ENCODE data around the gene GPAT3.
"Not testable (repeated sequence)": the region's sequence is repeated elsewhere in the genome, so short reads cannot be mapped to it uniquely, and the experiment has no call there.

Gene GPAT3

GRCh38 chr4:83509156-83509585 is 26.7 kb upstream of the GPAT3 start:
- not testable (repeated sequence) for H3K27ac ChIP-seq (ENCODE audit: low read depth, low read length); H3K36me3 ChIP-seq (ENCODE audit: insufficient read depth, low read length); H3K27me3 ChIP-seq (ENCODE audit: insufficient read depth, low read length); H3K4me3 ChIP-seq (ENCODE audit: low read depth, low read length); H3K4me1 ChIP-seq (ENCODE audit: control insufficient read depth, insufficient read depth, low read length, unreplicated experiment); H3K79me2 ChIP-seq (ENCODE audit: control insufficient read depth, insufficient read depth, low read length, unreplicated experiment)
- peak overlapping the region; percentile 92 for H2AFZ ChIP-seq (ENCODE audit: low read length, unreplicated experiment)

- no peak overlapping the region for H3K4me3 ChIP-seq (ENCODE audit: low read depth, low read length)
- H3K27me3 ChIP-seq (ENCODE audit: insufficient read depth, low read length) = no peaks in the 10 kb centered on the region
- no peaks in the 10 kb centered on the region for H3K79me2 ChIP-seq (ENCODE audit: control insufficient read depth, insufficient read depth, low read length, unreplicated experiment)
- no peak overlapping the region for H3K27ac ChIP-seq (ENCODE audit: low read depth, low read length)
- H3K4me1 ChIP-seq (ENCODE audit: control insufficient read depth, insufficient read depth, low read length, unreplicated experiment) = no peaks in the 10 kb centered on the region
- H2AFZ ChIP-seq (ENCODE audit: low read length, unreplicated experiment) = no peak overlapping the region
- no peaks in the 10 kb centered on the region for H3K36me3 ChIP-seq (ENCODE audit: insufficient read depth, low read length)
Observed at GRCh38 chr4:83510442-83510841, 25.5 kb upstream of the GPAT3 start.

GRCh38 chr4:83516042-83516772 is 19.7 kb upstream of the GPAT3 start:
- H3K27ac ChIP-seq (ENCODE audit: low read depth, low read length) = no peak overlapping the region
- no peaks in the 10 kb centered on the region for H3K27me3 ChIP-seq (ENCODE audit: insufficient read depth, low read length)
- H3K4me3 ChIP-seq (ENCODE audit: low read depth, low read length) = no peak overlapping the region
- no peaks in the 10 kb centered on the region for H3K79me2 ChIP-seq (ENCODE audit: control insufficient read depth, insufficient read depth, low read length, unreplicated experiment)
- H2AFZ ChIP-seq (ENCODE audit: low read length, unreplicated experiment) = no peak overlapping the region
- no peaks in the 10 kb centered on the region for H3K4me1 ChIP-seq (ENCODE audit: control insufficient read depth, insufficient read depth, low read length, unreplicated experiment)
- no peaks in the 10 kb centered on the region for H3K36me3 ChIP-seq (ENCODE audit: insufficient read depth, low read length)

DNA sequence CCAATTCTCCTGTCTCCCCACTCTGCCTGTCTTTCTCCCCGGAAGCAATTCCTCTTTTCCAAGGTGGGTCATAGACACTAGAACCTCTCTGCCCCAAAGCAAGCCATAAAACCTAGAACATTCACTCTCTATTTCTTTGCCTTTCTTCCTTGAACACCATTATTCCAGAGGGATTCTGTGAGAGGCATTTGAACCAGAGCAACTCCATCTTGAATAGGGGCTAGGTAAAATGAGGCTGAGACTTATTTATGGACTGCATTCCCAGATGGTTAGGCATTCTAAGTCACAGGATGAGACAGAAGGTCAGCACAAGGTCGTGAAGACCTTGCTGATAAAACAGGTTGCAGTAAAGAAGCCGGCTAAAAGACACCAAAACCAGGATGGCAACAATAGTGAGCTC is 13.7 kb upstream of the GPAT3 start:
- Histone ChIP-seq H3K4me1 (ENCODE audit: control insufficient read depth, insufficient read depth, low read length, unreplicated experiment) (no peaks in the 10 kb centered on the region), H3K4me3 (ENCODE audit: low read depth, low read length) (no peak overlapping the region), H3K79me2 (ENCODE audit: control insufficient read depth, insufficient read depth, low read length, unreplicated experiment) (no peaks in the 10 kb centered on the region), H3K27ac (ENCODE audit: low read depth, low read length) (no peak overlapping the region), H3K36me3 (ENCODE audit: insufficient read depth, low read length) (no peaks in the 10 kb centered on the region), H2AFZ (ENCODE audit: low read length, unreplicated experiment) (no peak overlapping the region), H3K27me3 (ENCODE audit: insufficient read depth, low read length) (no peaks in the 10 kb centered on the region; the same call in 1 of the 2 replicates)

GRCh38 chr4:83527671-83528070 is 8.2 kb upstream of the GPAT3 start:
- H3K79me2 ChIP-seq (ENCODE audit: control insufficient read depth, insufficient read depth, low read length, unreplicated experiment) = no peaks in the 10 kb centered on the region
- no peaks in the 10 kb centered on the region for H3K36me3 ChIP-seq (ENCODE audit: insufficient read depth, low read length)
- H3K27ac ChIP-seq (ENCODE audit: low read depth, low read length) = no peak overlapping the region
- peaks cover 13% of the 10 kb centered on the region for H3K27me3 ChIP-seq (ENCODE audit: insufficient read depth, low read length)
- H3K4me3 ChIP-seq (ENCODE audit: low read depth, low read length) = no peak overlapping the region
- H3K4me1 ChIP-seq (ENCODE audit: control insufficient read depth, insufficient read depth, low read length, unreplicated experiment) = no peaks in the 10 kb centered on the region
- H2AFZ ChIP-seq (ENCODE audit: low read length, unreplicated experiment) = no peak overlapping the region

DNA sequence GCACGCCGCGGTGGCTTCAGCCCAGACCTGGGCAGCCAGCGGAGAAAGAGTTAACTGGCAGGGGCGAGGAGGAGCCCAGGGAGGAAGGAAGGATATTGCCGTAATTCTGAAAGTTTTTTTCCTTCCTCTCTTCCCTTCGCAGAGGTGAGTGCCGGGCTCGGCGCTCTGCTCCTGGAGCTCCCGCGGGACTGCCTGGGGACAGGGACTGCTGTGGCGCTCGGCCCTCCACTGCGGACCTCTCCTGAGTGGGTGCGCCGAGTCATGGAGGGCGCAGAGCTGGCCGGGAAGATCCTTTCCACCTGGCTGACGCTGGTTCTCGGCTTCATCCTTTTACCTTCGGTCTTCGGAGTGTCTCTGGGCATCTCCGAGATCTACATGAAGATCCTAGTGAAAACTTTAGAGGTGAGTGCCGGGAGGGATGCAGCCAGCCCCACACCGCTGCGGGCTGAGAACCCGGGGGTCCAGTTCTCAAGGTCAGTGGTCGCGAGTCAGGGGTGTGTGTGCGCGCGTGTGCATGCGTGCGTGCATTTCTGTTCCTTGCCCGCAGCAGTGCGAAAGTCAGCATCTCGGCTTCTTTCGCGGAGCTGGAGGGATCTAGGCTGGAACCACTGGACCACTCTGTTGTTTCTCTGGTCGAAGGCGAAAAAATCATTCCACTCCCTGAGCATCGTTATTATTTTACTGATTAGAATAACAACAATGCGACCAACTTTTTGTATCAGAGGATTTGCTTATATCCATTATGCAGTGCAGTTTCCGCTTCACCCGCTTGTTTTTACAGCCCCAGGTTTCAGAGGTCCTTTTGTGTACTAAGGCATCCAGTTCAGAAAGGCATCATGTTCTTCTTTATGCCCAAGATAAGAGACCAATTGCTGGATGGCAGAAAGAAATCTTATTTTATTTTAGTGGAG is 709 bp downstream of the GPAT3 start:
- peaks cover 17% of the 10 kb centered on the region for H3K4me1 ChIP-seq (ENCODE audit: control insufficient read depth, insufficient read depth, low read length, unreplicated experiment)
- H3K36me3 ChIP-seq (ENCODE audit: insufficient read depth, low read length) = no peaks in the 10 kb centered on the region
- H3K27ac ChIP-seq (ENCODE audit: low read depth, low read length) = no peak overlapping the region
- peaks cover 17% of the 10 kb centered on the region for H3K27me3 ChIP-seq (ENCODE audit: insufficient read depth, low read length)
- peak overlapping the region; percentile 87 for H3K4me3 ChIP-seq (ENCODE audit: low read depth, low read length)
- H3K79me2 ChIP-seq (ENCODE audit: control insufficient read depth, insufficient read depth, low read length, unreplicated experiment) = peaks cover 4% of the 10 kb centered on the region
- H2AFZ ChIP-seq (ENCODE audit: low read length, unreplicated experiment) = peak overlapping the region; percentile 96

DNA sequence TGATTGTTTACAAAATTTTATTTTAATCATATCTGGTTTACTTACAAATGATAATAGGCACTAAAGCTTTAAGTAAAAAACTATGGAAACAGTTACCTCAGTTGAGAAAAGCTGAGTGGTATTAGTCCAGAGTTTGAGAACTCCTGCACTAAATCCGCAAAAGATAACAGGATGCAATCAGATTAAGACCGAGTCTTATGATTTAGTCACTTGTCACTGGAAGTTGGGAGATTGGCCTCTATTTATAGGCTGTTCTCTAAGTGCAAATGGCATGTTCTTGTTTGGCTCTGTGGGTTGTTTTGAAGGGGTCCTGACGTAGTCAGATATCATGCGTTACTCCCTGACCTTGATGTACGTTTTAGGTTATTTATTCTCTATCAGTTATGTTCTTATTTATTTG is 6.3 kb downstream of the GPAT3 start:
- peaks cover 16% of the 10 kb centered on the region for H3K4me1 ChIP-seq (ENCODE audit: control insufficient read depth, insufficient read depth, low read length, unreplicated experiment)
- no peak overlapping the region for H3K4me3 ChIP-seq (ENCODE audit: low read depth, low read length)
- H3K27me3 ChIP-seq (ENCODE audit: insufficient read depth, low read length) = no peaks in the 10 kb centered on the region
- no peaks in the 10 kb centered on the region for H3K79me2 ChIP-seq (ENCODE audit: control insufficient read depth, insufficient read depth, low read length, unreplicated experiment)
- no peak overlapping the region for H3K27ac ChIP-seq (ENCODE audit: low read depth, low read length)
- no peaks in the 10 kb centered on the region for H3K36me3 ChIP-seq (ENCODE audit: insufficient read depth, low read length)
- no peak overlapping the region for H2AFZ ChIP-seq (ENCODE audit: low read length, unreplicated experiment)

DNA sequence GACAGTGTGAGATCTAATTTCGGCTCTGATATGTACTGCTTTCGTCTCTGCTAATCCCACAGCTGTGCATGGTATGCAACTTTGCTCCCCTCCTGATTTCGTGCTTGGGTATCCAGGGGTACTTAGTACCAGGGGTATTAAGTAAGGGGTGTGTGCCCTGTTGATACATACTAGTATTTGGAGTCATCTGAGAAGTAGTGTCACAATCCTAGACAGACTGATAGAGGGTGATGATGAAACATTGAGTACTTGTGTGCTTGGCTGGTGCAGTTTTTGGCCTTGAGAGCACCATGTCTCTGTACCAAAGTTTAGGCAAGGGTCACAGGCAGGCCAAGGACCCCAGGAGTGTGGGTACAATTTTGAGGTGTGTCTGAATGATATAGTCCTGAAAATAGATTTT is 10.9 kb downstream of the GPAT3 start:
- no peak overlapping the region for H3K4me3 ChIP-seq (ENCODE audit: low read depth, low read length)
- H3K79me2 ChIP-seq (ENCODE audit: control insufficient read depth, insufficient read depth, low read length, unreplicated experiment) = no peaks in the 10 kb centered on the region
- peaks cover 29% of the 10 kb centered on the region for H3K4me1 ChIP-seq (ENCODE audit: control insufficient read depth, insufficient read depth, low read length, unreplicated experiment)
- no peak overlapping the region for H3K27ac ChIP-seq (ENCODE audit: low read depth, low read length)
- H3K27me3 ChIP-seq (ENCODE audit: insufficient read depth, low read length) = no peaks in the 10 kb centered on the region
- H3K36me3 ChIP-seq (ENCODE audit: insufficient read depth, low read length) = no peaks in the 10 kb centered on the region
- H2AFZ ChIP-seq (ENCODE audit: low read length, unreplicated experiment) = no peak overlapping the region

GRCh38 chr4:83548151-83548905 is 12.4 kb downstream of the GPAT3 start:
- no peaks in the 10 kb centered on the region for H3K79me2 ChIP-seq (ENCODE audit: control insufficient read depth, insufficient read depth, low read length, unreplicated experiment)
- no peaks in the 10 kb centered on the region for H3K27me3 ChIP-seq (ENCODE audit: insufficient read depth, low read length)
- peak overlapping the region; percentile 74 for H3K27ac ChIP-seq (ENCODE audit: low read depth, low read length)
- H3K4me1 ChIP-seq (ENCODE audit: control insufficient read depth, insufficient read depth, low read length, unreplicated experiment) = peaks cover 44% of the 10 kb centered on the region
- H3K36me3 ChIP-seq (ENCODE audit: insufficient read depth, low read length) = no peaks in the 10 kb centered on the region
- H2AFZ ChIP-seq (ENCODE audit: low read length, unreplicated experiment) = no peak overlapping the region
- no peak overlapping the region for H3K4me3 ChIP-seq (ENCODE audit: low read depth, low read length)

- peaks cover 40% of the 10 kb centered on the region for H3K4me1 ChIP-seq (ENCODE audit: control insufficient read depth, insufficient read depth, low read length, unreplicated experiment)
- no peaks in the 10 kb centered on the region for H3K79me2 ChIP-seq (ENCODE audit: control insufficient read depth, insufficient read depth, low read length, unreplicated experiment)
- H3K4me3 ChIP-seq (ENCODE audit: low read depth, low read length) = peak overlapping the region; percentile 5; the same call in 1 of the 2 replicates
- no peak overlapping the region for H2AFZ ChIP-seq (ENCODE audit: low read length, unreplicated experiment)
- no peaks in the 10 kb centered on the region for H3K27me3 ChIP-seq (ENCODE audit: insufficient read depth, low read length)
- no peaks in the 10 kb centered on the region for H3K36me3 ChIP-seq (ENCODE audit: insufficient read depth, low read length)
- H3K27ac ChIP-seq (ENCODE audit: low read depth, low read length) = peak overlapping the region; percentile 91
Observed at GRCh38 chr4:83552083-83552482, 16.2 kb downstream of the GPAT3 start.

Measured in ACC112 (cell line).